ENCODE measurements around the gene HMGN1. TPM values are rescaled to one million over a fixed set of nuclear protein-coding genes. Genes with fewer than 3 reads are reported as not detected.

Gene HMGN1
- total RNA-seq, 2 donors from 2014 or later: 141 to 270 TPM

DNA sequence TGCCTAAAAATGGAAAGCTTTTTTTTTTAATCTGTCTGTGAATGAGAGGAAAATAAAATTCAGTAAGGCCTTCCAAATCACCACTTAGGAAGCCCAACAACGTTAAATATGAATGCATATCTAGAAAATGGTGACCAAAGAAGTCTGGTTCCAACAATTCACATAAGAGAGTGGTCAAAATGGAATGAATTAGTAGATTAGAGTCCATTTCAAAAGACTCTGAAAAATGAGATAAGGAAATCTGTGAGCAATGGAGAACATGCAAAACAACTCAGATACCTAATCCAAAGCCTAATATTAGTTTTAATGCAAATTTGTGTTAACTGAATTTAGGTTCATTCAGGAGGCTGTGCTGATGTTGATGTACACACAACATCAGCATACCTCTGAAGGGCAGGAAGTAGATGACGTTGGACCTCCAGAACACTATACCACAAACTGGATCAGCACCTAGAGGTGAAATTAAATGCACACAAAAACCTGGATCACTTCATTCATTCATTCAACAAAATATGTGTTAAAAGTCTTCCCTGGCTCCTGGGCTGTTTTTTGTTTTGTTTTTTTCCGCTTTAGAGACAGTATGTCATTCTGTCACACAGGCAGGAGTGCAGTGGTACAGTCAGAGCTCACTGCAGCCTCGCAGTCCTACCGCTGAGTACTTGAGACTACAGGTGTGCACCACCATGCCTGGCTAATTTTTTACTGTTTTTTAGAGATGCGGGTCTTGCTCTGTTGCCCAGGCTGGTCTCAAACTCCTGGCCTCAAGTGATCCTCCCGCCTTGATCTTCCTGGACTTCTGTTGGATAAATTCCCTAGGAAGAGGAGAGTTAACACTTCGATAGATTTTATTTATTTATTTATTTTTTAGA, 30.6 kb downstream of the HMGN1 start:
- 90% methylated on average over 8 of the region's 8 CpGs for WGBS
- intact Hi-C loops (cut with DNase I): no loop called here
- no peak overlapping the region for H3K27ac ChIP-seq
- no peaks in the 10 kb centered on the region for H3K4me1 ChIP-seq (replicated peaks)
- no peak for TF ChIP-seq POLR2A (IDR thresholded peaks at IDR 0.05)
- TF ChIP-seq, protein P1, sequence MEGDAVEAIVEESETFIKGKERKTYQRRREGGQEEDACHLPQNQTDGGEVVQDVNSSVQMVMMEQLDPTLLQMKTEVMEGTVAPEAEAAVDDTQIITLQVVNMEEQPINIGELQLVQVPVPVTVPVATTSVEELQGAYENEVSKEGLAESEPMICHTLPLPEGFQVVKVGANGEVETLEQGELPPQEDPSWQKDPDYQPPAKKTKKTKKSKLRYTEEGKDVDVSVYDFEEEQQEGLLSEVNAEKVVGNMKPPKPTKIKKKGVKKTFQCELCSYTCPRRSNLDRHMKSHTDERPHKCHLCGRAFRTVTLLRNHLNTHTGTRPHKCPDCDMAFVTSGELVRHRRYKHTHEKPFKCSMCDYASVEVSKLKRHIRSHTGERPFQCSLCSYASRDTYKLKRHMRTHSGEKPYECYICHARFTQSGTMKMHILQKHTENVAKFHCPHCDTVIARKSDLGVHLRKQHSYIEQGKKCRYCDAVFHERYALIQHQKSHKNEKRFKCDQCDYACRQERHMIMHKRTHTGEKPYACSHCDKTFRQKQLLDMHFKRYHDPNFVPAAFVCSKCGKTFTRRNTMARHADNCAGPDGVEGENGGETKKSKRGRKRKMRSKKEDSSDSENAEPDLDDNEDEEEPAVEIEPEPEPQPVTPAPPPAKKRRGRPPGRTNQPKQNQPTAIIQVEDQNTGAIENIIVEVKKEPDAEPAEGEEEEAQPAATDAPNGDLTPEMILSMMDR (IDR thresholded peaks at IDR 0.05): no peak
- TF ChIP-seq POLR2AphosphoS5 (IDR thresholded peaks at IDR 0.05): no peak
- no peak for DNase-seq (ENCODE audit: low spot score)
- H3K27me3 ChIP-seq (replicated peaks; ENCODE audit: insufficient read depth): no peaks in the 10 kb centered on the region
- H3K9me3 ChIP-seq: no peaks in the 10 kb centered on the region
- H3K4me3 ChIP-seq: no peak overlapping the region
- no peaks in the 10 kb centered on the region for H3K36me3 ChIP-seq

- Histone ChIP-seq H3K4me3 (no peak overlapping the region), H3K4me1 (replicated peaks) (no peaks in the 10 kb centered on the region), H3K9me3 (no peaks in the 10 kb centered on the region), H3K27me3 (replicated peaks; ENCODE audit: insufficient read depth) (no peaks in the 10 kb centered on the region), H3K27ac (no peak overlapping the region), H3K36me3 (no peaks in the 10 kb centered on the region)
- DNase-seq (ENCODE audit: low spot score): no peak
- intact Hi-C loops (cut with DNase I): no loop called here
- 72% methylated on average over 11 of the region's 11 CpGs for WGBS
- no peak for TF ChIP-seq POLR2A (IDR thresholded peaks at IDR 0.05)
- TF ChIP-seq POLR2AphosphoS5 (IDR thresholded peaks at IDR 0.05): no peak
- TF ChIP-seq, protein P1 (IDR thresholded peaks at IDR 0.05): no peak
Observed at GRCh38 chr21:39317134-39318090, 31.5 kb downstream of the HMGN1 start.

GRCh38 chr21:39316729-39317128, 32.2 kb downstream of the HMGN1 start:
- WGBS: 86% methylated on average over 6 of the region's 6 CpGs

DNA sequence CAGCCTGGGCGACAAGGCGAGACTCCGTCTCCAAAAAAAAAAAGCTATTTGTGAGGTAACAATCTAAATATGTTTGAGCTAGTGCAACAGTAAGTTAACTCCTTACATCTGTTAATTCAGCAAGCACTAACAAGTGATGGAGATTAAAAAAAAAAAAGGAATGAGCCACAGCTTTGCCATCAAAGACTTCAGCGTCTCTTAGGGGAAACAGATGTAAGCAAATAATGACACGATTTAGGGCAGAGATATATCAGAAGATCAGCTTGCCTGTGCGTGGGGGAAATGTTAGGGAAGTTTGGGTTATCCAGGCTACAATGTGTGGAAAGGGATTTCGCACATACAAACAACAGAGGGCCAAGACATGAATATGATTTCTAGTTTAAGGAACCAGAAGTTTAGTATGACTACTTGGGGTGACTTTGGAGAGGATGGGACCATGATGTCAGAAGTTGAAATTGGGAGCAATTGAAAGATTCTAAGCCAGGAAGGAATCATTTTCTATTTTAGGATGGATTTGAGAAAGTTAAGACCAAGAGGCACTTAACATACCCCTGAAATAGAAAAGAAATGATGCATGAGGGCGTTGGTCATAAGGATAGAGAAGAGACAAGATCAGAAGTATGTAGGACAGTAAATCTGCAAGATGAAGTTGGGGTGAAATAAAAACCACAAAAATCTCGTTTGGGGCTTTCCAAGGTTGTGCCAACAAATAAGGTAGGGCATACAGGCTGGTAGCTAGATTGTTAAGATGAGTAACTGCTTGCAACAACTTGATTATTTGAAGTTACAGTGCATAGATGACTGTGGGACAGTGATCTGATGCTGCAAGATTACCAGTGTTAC, 33.1 kb downstream of the HMGN1 start:
- DNase-seq (ENCODE audit: low spot score): no peak
- H3K4me1 ChIP-seq (replicated peaks): peaks cover 4% of the 10 kb centered on the region
- H3K27me3 ChIP-seq (replicated peaks; ENCODE audit: insufficient read depth): no peaks in the 10 kb centered on the region
- no peaks in the 10 kb centered on the region for H3K9me3 ChIP-seq
- H3K27ac ChIP-seq: no peak overlapping the region
- H3K4me3 ChIP-seq: no peak overlapping the region
- intact Hi-C loops (cut with DNase I): loop anchor here (2.0 kb wide), 1 partner anchor 73 kb away; no protein-coding TSS in a partner anchor
- 72% methylated on average over 9 of the region's 9 CpGs for WGBS
- no peaks in the 10 kb centered on the region for H3K36me3 ChIP-seq
- TF ChIP-seq POLR2AphosphoS5 (IDR thresholded peaks at IDR 0.05): no peak

More at GRCh38 chr21:39316729-39317128, 32.2 kb downstream of the HMGN1 start:
- Histone ChIP-seq H3K36me3 (no peaks in the 10 kb centered on the region), H3K9me3 (no peaks in the 10 kb centered on the region), H3K4me1 (replicated peaks) (peaks cover under 1% of the 10 kb centered on the region), H3K4me3 (no peak overlapping the region), H3K27me3 (replicated peaks; ENCODE audit: insufficient read depth) (no peaks in the 10 kb centered on the region), H3K27ac (no peak overlapping the region)
- intact Hi-C loops (cut with DNase I): no loop called here
- no peak for DNase-seq (ENCODE audit: low spot score)
- TF ChIP-seq POLR2A (IDR thresholded peaks at IDR 0.05) (no peak), POLR2AphosphoS5 (IDR thresholded peaks at IDR 0.05) (no peak)
- TF ChIP-seq, protein P1 (IDR thresholded peaks at IDR 0.05): no peak

All from prostate gland (tissue), 2 donors.